GM12892 (cell line): Measurements from ENCODE around the gene COP1.
"Not testable (repeated sequence)": the region's sequence is repeated elsewhere in the genome, so short reads cannot be mapped to it uniquely, and the experiment has no call there.

Source experiments
- DNase-seq: peaks from one replicate; pipeline ENCODE4 v3.0.0; 2011; ENCODE audit not compliant: insufficient read length
- FAIRE-seq: peaks from 2 replicates; lab custom pipeline; 2011; peaks lifted over from hg19 to GRCh38; lab: Jason Lieb, UNC
- POLR2A ChIP-seq: IDR thresholded peaks from 2 replicates; pipeline ENCODE4 v1.6.1; 2011; ENCODE audit warnings: low read depth, low read length, control low read depth
- POLR2AphosphoS5 ChIP-seq: IDR thresholded peaks from 2 replicates; pipeline ENCODE4 v1.6.1; 2011; ENCODE audit warnings: low read depth, low read length, control low read depth
- TAF1 ChIP-seq: IDR thresholded peaks from 2 replicates; pipeline ENCODE4 v1.6.1; 2011; ENCODE audit warnings: low read depth, mild to moderate bottlenecking, control low read depth, low read length, borderline replicate concordance

COP1 gene

DNA sequence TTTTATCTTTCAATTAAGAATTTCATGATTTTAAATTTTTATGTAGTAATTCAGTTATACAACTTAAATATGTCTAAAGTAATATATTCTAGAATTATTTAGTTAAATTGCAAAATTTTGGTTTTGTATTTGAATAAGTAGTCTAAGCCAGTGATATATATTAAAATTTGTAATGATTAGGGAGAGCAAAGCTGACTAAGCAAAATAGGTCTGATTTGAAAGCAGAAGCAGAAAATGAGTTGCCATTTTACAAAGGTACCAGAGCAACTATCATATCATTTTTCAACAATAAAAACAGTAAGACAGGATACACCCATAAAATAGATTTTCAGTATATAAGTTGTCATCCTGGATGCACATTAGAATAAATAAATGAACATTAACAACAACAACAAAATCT, 177.9 kb downstream of the COP1 start:
- TF ChIP-seq TAF1: no peak
- no peak for TF ChIP-seq POLR2AphosphoS5
- TF ChIP-seq POLR2A: no peak
- DNase-seq: no peak
- no peak for FAIRE-seq

DNA sequence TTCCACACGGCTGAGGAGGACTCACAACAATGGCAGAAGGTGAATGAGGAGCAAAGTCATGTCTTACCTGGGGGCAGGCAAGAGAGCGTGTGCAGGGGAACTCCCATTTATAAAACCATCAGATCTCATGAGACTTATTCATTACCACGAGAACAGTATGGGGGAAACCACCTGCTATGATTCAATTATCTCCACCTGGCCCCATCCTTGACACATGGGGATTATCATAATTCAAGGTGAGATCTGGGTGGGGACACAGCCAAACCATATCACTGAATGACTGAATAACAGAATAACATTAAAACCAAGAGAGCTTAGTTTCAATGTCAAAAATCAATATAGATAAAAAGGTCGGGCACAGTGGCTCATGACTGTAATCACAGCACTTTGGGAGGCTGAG, 179.2 kb downstream of the COP1 start:
- not testable (repeated sequence) for FAIRE-seq, DNase-seq

DNA sequence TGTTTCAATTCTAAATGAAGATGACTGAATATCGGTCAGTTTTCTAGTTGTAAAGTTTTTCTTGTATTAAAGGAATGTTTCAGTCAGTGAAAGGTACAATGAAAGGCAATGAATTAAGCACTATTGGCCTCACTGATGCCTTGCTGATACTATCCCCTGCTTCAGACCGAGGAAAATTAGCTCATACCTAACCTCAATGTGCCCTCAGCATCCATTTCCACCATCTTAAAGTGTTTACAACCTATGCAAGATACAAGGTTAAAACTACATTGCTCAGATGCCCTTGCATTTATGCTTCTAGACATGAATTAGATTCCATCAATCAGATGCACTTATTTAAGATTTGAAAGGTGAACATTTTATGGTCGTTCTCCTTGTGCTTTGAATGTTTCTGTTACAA, 184.5 kb downstream of the COP1 start:
- DNase-seq (no peak), FAIRE-seq (peak; percentile 14)
- TF ChIP-seq TAF1 (no peak), POLR2AphosphoS5 (no peak), POLR2A (no peak)

DNA sequence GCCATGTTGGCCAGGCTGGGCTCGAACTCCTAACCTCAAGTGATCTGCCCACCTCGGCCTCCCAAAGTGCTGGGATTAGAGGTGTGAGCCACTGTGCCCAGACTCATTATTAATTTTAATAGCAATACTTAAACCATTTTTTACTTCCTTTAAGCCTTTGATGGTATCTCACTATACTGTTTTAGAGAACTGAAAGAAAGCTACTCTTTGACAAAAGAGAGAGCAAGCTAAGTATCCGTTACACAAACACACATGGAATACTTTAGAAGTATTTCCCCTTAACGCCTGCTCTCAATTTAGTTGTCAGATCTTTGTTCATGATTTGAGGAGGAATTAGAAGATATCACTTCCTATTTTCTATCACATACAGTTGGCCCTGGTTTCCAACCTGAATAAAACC, 189.4 kb downstream of the COP1 start:
- DNase-seq (no peak), FAIRE-seq (no peak)
- TF ChIP-seq POLR2A: no peak
- TF ChIP-seq POLR2AphosphoS5: no peak
- no peak for TF ChIP-seq TAF1

DNA sequence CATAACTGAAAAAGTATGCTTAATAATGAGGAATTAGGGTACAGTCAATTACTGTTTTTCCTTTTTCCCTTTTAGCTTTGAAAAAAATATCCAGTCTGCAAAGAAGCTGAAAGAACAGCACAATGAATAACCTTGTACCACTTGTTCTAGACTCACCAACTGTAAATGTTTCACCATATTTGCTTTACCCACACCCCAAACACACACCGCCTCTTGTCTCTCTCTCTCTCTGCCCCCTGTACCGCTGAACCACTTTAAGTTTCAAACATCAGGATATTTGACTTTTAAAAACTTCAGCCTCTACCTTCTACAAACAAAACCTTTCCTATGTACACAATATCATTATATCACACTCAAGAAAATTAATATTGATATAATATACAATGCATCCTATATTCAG, 197.1 kb downstream of the COP1 start:
- no peak for FAIRE-seq
- TF ChIP-seq POLR2A (no peak), TAF1 (no peak), POLR2AphosphoS5 (no peak)
- DNase-seq: no peak

DNA sequence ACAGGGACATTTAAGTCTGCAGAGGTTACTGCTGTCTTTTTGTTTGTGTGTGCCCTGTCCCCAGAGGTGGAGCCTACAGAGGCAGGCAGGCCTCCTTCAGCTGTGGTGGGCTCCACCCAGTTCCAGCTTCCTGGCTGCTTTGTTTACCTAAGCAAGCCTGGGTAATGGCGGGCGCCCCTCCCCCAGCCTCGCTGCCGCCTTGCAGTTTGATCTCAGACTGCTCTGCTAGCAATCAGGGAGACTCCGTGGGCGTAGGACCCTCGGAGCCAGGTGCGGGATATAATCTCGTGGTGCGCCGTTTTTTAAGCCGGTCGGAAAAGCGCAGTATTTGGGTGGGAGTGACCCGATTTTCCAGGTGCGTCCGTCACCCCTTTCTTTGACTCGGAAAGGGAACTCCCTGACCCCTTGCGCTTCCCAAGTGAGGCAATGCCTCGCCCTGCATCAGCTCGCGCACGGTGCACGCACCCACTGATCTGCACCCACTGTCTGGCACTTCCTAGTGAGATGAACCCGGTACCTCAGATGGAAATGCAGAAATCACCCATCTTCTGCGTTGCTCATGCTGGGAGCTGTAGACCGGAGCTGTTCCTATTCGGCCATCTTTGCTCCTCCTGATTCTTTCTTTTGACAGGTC, 199.2 kb downstream of the COP1 start:
- FAIRE-seq, DNase-seq: not testable (repeated sequence)

DNA sequence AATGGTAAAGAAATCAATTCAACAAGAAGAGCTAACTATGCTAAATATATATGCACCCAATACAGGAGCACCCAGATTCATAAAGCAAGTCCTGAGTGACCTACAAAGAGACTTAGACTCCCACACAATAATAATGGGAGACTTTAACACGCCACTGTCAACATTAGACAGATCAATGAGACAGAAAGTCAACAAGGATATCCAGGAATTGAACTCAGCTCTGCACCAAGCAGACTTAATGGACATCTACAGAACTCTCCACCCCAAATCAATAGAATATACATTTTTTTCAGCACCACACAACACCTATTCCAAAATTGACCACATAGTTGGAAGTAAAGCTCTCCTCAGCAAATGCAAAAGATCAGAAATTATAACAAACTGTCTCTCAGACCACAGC, 212.4 kb downstream of the COP1 start:
- FAIRE-seq, DNase-seq: not testable (repeated sequence)

DNA sequence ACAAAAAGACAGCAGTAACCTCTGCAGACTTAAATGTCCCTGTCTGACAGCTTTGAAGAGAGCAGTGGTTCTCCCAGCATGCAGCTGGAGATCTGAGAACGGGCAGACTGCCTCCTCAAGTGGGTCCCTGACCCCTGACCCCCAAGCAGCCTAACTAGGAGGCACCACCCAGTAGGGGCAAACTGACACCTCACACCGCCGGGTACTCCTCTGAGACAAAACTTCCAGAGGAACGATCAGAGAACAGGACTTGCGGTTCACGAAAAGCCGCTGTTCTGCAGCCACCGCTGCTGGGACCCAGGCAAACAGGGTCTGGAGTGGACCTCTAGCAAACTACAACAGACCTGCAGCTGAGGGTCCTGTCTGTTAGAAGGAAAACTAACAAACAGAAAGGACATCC, 214.3 kb downstream of the COP1 start:
- not testable (repeated sequence) for FAIRE-seq, DNase-seq

DNA sequence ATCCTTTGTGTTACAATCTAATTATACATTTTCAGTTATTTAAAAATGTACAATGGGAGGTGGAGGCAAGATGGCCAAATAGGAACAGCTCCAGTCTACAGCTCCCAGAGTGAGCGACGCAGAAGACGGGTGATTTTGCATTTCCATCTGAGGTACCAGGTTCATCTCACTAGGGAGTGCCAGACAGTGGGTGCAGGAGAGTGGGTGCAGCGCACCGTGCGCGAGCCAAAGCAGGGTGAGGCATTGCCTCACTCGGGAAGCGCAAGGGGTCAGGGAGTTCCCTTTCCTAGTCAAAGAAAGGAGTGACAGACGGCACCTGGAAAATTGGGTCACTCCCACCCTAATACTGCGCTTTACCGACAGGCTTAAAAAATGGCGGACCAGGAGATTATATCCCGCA, 214.9 kb downstream of the COP1 start:
- not testable (repeated sequence) for FAIRE-seq, DNase-seq

DNA sequence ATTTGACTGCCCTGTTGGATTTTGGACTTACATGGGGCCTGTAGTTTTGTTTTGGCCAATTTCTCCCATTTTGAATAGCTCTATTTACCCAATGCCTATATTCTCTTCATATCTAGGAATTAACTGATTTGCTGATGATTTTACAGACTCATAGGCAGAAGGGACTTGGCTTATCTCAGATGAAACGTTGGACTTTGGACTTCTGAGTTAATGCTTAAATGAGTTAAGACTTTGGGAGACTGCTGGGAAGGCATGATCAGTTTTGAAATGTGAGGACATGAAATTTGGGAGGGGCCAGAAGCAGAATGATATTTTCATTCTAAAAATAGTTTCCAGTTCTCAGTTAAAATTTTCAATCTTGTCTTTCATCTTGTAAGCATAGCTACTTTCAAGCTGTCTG, 222.3 kb downstream of the COP1 start:
- no peak for FAIRE-seq
- TF ChIP-seq POLR2AphosphoS5 (no peak), TAF1 (no peak), POLR2A (no peak)
- DNase-seq: no peak

DNA sequence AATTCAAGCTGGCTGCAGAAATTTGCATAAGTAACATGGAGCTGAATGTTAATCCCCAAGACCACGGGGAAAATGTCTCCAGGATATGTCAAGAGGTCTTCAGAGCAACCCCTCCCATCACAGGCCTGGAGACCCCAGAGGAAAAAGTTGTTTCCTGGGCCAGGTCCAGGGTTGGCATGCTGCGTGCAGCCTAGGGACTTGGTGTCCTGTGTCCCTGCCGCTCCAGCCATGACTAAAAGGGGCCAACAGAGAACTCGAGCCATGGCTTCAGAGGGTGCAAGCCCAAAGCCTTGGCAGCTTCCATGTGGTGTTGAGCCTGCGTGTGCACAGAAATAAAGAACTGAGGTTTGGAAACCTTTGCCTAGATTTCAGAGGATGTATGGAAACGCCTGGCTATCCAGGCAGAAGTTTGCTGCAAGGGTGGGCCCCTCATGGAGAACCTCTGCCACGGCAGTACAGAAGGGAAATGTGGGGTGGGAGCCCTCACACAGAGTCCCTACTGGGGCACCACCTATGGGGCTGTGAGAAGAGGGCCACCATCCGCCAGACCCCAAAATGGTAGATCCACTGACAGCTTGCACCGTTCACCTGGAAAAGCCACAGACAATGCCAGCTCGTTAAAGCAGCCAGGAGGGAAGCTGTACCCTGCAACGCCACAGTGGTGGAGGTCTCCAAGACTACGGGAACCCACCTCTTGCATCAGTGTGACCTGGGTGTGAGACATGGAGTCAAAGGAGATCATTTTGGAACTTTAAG, 222.9 kb downstream of the COP1 start:
- no peak for FAIRE-seq
- TF ChIP-seq POLR2AphosphoS5 (no peak), POLR2A (no peak), TAF1 (no peak)
- no peak for DNase-seq

DNA sequence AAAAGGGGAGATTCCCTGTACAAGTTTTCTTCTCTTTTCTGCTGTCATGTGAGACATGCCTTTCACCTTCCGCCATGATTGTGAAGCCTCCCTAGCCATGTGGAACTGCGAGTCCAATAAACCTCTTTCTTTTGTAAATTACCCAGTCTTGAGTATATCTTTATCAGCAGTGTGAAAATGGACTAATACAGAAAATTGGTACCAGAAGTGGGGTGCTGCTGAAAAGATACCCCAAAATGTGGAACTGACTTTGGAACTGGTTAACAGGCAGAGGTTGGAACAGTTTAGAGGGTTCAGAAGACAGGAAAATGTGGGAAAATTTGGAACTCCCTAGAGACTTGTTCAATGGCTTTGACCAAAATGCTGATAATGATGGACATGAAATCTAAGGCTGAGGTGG, 223.7 kb downstream of the COP1 start:
- not testable (repeated sequence) for FAIRE-seq, DNase-seq

DNA sequence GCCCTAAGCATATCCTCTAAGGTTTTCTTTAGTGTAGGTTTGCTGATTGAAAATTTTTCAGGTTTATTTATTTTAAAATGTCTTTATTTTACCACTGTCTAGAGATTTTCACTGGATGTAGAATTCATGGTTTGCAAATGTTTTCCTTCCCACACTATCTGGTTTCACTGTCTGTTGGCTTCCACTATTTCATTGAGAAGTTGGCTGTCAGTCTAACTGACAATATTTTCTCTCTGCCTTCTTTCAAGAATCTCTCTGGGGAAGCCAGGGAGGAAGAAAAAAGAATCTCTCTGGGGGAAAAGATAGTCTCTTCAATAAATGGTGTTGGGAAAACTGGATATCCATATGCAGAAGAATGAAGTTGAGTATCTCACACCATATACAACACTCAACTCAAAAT, 226.0 kb downstream of the COP1 start:
- FAIRE-seq: no peak
- TF ChIP-seq POLR2A (no peak), POLR2AphosphoS5 (no peak), TAF1 (no peak)
- DNase-seq: no peak
